HCT116 (cell line): ENCODE results near the gene FAT2. TPM values are rescaled to one million over a fixed set of nuclear protein-coding genes. Genes with fewer than 3 reads are reported as not detected.

Source experiments
- ATAC-seq: fragments of 200-7000 bp; cut with Tn5 transposase; 2 replicates; pipeline ENCODE4 v1.9.1; 2020; ENCODE audit warnings: mild to moderate bottlenecking, moderate library complexity
- BruUV-seq: library from RNA; stranded (reverse); fragments of 400-500 nt; replicated peaks from 2 replicates; lab custom pipeline; 2021; lab: Mats Ljungman, UMichigan
- CTCF ChIA-PET: fragments of 300-600 bp; sonication (Branson Sonifier 250); formaldehyde crosslinking; loops from one replicate; lab custom pipeline; 2021; ENCODE audit warnings: antibody characterized with exemption; lab: Charles Lee
- POLR2A ChIA-PET: fragments of 300-600, 350-600 bp; sonication (Branson Sonifier 250); formaldehyde crosslinking; loops from one replicate; lab custom pipeline; 2021; ENCODE audit warnings: antibody characterized with exemption; lab: Charles Lee
- RAD21 ChIA-PET, 2 experiments: fragments of 300-600 bp; sonication (Branson Sonifier 250); formaldehyde crosslinking; loops; one replicate each; lab custom pipeline; 2023; ENCODE audit warnings: low total read pairs in 2 of 2; ENCODE audit not compliant: uncharacterized antibody in 2 of 2, unreplicated experiment in 2 of 2, low non-redundant PET in 1 of 2; lab: Charles Lee
- DNase-seq: peaks from one replicate; pipeline ENCODE4 v3.0.0-alpha.2; 2010; ENCODE audit warnings: low read depth, low spot score
- H2AFZ ChIP-seq: fragments of 200-600 bp; shearing (Covaris generic), sonication (generic); 2 replicates; pipeline ENCODE4 v1.6.1; 2017; ENCODE audit warnings: low read depth, mixed run types, mixed read lengths, antibody characterized with exemption, low read length; ENCODE audit not compliant: poor library complexity, severe bottlenecking
- H3K27ac ChIP-seq: 2 replicates; pipeline ENCODE4 v1.5.1; 2012; ENCODE audit warnings: low read depth, low read length
- H3K27me3 ChIP-seq: fragments of 200-600 bp; sonication (generic); 2 replicates; pipeline ENCODE4 v1.6.1; 2016; ENCODE audit warnings: mixed run types, low read length, mixed read lengths; ENCODE audit not compliant: insufficient read depth
- H3K36me3 ChIP-seq, 2 experiments: fragments of 200-500 bp in 1 of 2; fragments of 200-600 bp in 1 of 2; sonication (Bioruptor generic) in 1 of 2; sonication (generic) in 1 of 2; 2 replicates each; pipeline versions ENCODE4 v1.5.1 to v1.6.1; 2014 to 2016; ENCODE audit warnings: low read length in 2 of 2, inconsistent platforms in 1 of 2, mixed read lengths in 1 of 2, mixed run types in 1 of 2; ENCODE audit not compliant: insufficient read depth in 2 of 2, control insufficient read depth in 1 of 2
- H3K4me1 ChIP-seq, 2 experiments: fragments of 200-600 bp in 1 of 2; sonication (generic) in 1 of 2; 2 replicates each; pipeline versions ENCODE4 v1.5.1 to v1.6.1; 2012 to 2017; ENCODE audit warnings: low read length in 2 of 2, inconsistent platforms in 1 of 2, mild to moderate bottlenecking in 1 of 2, mixed read lengths in 1 of 2, mixed run types in 1 of 2, moderate library complexity in 1 of 2; ENCODE audit not compliant: insufficient read depth in 2 of 2, control insufficient read depth in 1 of 2
- H3K4me2 ChIP-seq: fragments of 200-600 bp; sonication (generic); 2 replicates; pipeline ENCODE4 v1.6.1; 2017; ENCODE audit warnings: mixed run types, low read length, mixed read lengths
- H3K4me3 ChIP-seq, 2 experiments: fragments of 200-600 bp in 1 of 2; sonication (generic) in 1 of 2; replicated peaks in 1 of 2; 2 replicates each; pipeline ENCODE4 v1.5.1; 2011 to 2016; ENCODE audit warnings: low read length in 2 of 2, control low read depth in 1 of 2, low read depth in 1 of 2, mild to moderate bottlenecking in 1 of 2, mixed read lengths in 1 of 2, mixed run types in 1 of 2
- H3K79me2 ChIP-seq: fragments of 200-600 bp; sonication (generic); 2 replicates; pipeline ENCODE4 v1.6.1; 2017; ENCODE audit warnings: mild to moderate bottlenecking, mixed run types, low read length, moderate library complexity, mixed read lengths; ENCODE audit not compliant: insufficient read depth
- H3K9ac ChIP-seq: fragments of 200-600 bp; sonication (generic); 2 replicates; pipeline ENCODE4 v1.6.1; 2016; ENCODE audit warnings: low read length, mixed read lengths
- H3K9me2 ChIP-seq: fragments of 200-600 bp; sonication (generic), shearing (Covaris generic); 2 replicates; pipeline ENCODE4 v1.6.1; 2017; ENCODE audit warnings: mixed run types, mild to moderate bottlenecking, moderate library complexity; ENCODE audit not compliant: insufficient read depth
- H3K9me3 ChIP-seq, 2 experiments: fragments of 200-500 bp in 1 of 2; fragments of 200-600 bp in 1 of 2; sonication (Bioruptor generic) in 1 of 2; sonication (generic) in 1 of 2; 2 replicates each; pipeline ENCODE4 v1.6.1; 2014 to 2017; ENCODE audit warnings: low read length in 2 of 2, mixed read lengths in 2 of 2, inconsistent platforms in 1 of 2, low read depth in 1 of 2, mild to moderate bottlenecking in 1 of 2, mixed run types in 1 of 2, moderate library complexity in 1 of 2; ENCODE audit not compliant: control insufficient read depth in 1 of 2, insufficient read depth in 1 of 2
- H4K20me1 ChIP-seq: fragments of 200-600 bp; sonication (generic), shearing (Covaris generic); 2 replicates; pipeline ENCODE4 v1.6.1; 2017; ENCODE audit warnings: mixed run types, mild to moderate bottlenecking, moderate library complexity; ENCODE audit not compliant: insufficient read depth
- ELF1 ChIP-seq: IDR thresholded peaks from 2 replicates; pipeline ENCODE4 v1.6.1; 2012; ENCODE audit warnings: low read depth, borderline replicate concordance
- POLR2A ChIP-seq: IDR thresholded peaks from 2 replicates; pipeline ENCODE4 v1.7.0; 2011; ENCODE audit warnings: borderline replicate concordance; ENCODE audit not compliant: insufficient read depth, insufficient read length; ENCODE audit errors: extremely low read depth
- POLR2AphosphoS5 ChIP-seq: IDR thresholded peaks from 2 replicates; pipeline ENCODE4 v1.6.1; 2011; ENCODE audit warnings: mild to moderate bottlenecking, low read depth, low read length, moderate library complexity
- SP1 ChIP-seq: IDR thresholded peaks from 2 replicates; pipeline ENCODE4 v1.6.1; 2012; ENCODE audit warnings: low read depth
- YY1 ChIP-seq: IDR thresholded peaks from 2 replicates; pipeline ENCODE4 v1.6.1; 2011; ENCODE audit warnings: low read length, low read depth, moderate library complexity, mild to moderate bottlenecking; ENCODE audit not compliant: insufficient replicate concordance; ENCODE audit errors: extremely low read depth
- ZNF274 ChIP-seq: fragments of 200-500 bp; sonication (Bioruptor generic); IDR thresholded peaks from 2 replicates; pipeline ENCODE4 v1.6.1; 2014; ENCODE audit warnings: mild to moderate bottlenecking, low read depth, low read length, inconsistent platforms
- intact Hi-C: fragments of 100-400 bp; cut with micrococcal nuclease; formaldehyde crosslinking; loops from 2 replicates; pipeline ENCODE4 v1.10.0; 2022
- total RNA-seq: library from RNA; stranded (reverse); gene quantifications from one replicate; pipeline ENCODE4 v1.2.1, GENCODE V29; 2021; ENCODE audit not compliant: unreplicated experiment
- TF ChIP-seq, protein P1 (sequence below): IDR thresholded peaks from 2 replicates; pipeline ENCODE4 v1.6.1; 2011; ENCODE audit warnings: mild to moderate bottlenecking, low read length, moderate library complexity; ENCODE audit not compliant: insufficient replicate concordance; ENCODE audit errors: extremely low read depth
- TF ChIP-seq, protein P2 (sequence below), 3 experiments: fragments of 200-600 bp in 1 of 3; sonication (generic) in 1 of 3; IDR thresholded peaks in 2 of 3; conservative IDR thresholded peaks in 1 of 3; 2 replicates each; pipeline ENCODE4 v1.5.1; 2012 to 2017; ENCODE audit warnings: low read depth in 2 of 3, low read length in 2 of 3, antibody characterized with exemption in 1 of 3, borderline replicate concordance in 1 of 3, control low read depth in 1 of 3, mild to moderate bottlenecking in 1 of 3, mixed read lengths in 1 of 3, mixed run types in 1 of 3, moderate library complexity in 1 of 3; ENCODE audit not compliant: insufficient read depth in 1 of 3
- TF ChIP-seq, protein P3 (sequence below): IDR thresholded peaks from 2 replicates; pipeline ENCODE4 v1.6.1; 2012; ENCODE audit warnings: low read depth
- TF ChIP-seq, protein P4 (sequence below): IDR thresholded peaks from 2 replicates; pipeline ENCODE4 v1.6.1; 2012

FAT2 gene
- total RNA-seq, 1 experiment from 2014 or later, result 0.05 TPM

DNA sequence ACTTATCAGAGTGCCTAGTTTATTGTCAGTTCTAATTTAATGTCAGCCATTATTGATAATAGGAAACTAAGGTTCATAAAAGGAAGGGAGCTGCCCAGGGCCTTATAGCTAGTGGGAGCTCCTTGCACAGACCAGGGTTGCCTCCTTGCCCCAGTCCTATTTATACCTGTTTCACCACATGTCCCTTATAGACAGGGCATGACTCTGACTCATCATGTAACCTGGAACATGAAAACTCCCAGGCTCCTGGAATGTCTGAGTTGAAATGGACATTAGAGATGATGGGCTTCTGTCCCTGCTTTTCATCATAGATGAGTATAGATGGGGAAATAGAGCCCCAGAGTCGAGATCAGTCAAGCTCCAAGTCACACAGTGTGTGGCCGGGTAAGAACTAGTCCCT is 21.1 kb downstream of the FAT2 start (continued):
- TF ChIP-seq, protein P1, sequence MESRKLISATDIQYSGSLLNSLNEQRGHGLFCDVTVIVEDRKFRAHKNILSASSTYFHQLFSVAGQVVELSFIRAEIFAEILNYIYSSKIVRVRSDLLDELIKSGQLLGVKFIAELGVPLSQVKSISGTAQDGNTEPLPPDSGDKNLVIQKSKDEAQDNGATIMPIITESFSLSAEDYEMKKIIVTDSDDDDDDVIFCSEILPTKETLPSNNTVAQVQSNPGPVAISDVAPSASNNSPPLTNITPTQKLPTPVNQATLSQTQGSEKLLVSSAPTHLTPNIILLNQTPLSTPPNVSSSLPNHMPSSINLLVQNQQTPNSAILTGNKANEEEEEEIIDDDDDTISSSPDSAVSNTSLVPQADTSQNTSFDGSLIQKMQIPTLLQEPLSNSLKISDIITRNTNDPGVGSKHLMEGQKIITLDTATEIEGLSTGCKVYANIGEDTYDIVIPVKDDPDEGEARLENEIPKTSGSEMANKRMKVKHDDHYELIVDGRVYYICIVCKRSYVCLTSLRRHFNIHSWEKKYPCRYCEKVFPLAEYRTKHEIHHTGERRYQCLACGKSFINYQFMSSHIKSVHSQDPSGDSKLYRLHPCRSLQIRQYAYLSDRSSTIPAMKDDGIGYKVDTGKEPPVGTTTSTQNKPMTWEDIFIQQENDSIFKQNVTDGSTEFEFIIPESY, result no peak
- TF ChIP-seq, all 23 proteins: peak for 2

DNA sequence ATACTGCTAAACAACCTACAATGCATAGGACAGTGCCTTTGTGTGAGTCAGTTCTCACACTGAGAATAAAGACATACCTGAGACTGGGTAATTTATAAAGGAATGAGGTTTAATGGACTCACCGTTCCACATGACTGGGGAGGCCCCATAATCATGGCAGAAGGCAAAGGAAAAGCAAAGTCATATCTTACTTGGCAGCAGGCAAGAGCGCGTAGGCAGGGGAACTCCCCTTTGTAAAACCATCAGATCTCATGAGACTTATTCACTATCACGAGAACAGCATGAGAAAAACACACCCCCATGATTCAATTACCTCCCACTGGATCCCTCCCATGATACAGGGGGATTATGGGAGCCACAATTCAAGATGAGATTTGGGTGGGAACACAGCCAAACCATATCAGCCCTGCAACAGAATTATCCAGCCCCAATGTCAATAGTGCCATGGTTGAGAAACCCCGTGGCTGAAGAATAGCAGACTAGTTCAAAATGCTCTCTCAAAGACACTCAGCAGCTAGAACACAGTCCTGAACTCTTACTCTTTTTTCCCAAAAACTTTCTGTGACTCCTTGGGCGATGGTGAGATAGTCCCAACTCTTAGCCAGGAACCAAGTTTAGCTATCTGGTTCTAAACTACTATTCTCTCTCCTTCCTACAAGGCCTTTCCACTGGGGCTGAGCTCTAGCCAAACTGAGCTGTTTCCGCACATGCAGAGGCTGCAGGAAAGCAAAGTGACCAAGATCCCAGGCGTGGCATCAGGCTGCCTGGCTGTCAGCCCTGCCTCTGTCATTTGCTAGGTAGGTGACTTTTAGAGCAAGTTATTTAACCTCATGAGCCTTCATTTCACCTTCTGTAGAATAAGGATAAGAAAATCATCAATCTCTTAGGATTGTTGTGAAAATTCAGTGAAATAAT is 21.7 kb downstream of the FAT2 start:
- H4K20me1 ChIP-seq, result no peaks in the 10 kb centered on the region
- no peak for TF ChIP-seq POLR2A
- no peak for TF ChIP-seq YY1
- TF ChIP-seq SP1, result no peak
- TF ChIP-seq, protein P1, result no peak
- TF ChIP-seq, protein P2, sequence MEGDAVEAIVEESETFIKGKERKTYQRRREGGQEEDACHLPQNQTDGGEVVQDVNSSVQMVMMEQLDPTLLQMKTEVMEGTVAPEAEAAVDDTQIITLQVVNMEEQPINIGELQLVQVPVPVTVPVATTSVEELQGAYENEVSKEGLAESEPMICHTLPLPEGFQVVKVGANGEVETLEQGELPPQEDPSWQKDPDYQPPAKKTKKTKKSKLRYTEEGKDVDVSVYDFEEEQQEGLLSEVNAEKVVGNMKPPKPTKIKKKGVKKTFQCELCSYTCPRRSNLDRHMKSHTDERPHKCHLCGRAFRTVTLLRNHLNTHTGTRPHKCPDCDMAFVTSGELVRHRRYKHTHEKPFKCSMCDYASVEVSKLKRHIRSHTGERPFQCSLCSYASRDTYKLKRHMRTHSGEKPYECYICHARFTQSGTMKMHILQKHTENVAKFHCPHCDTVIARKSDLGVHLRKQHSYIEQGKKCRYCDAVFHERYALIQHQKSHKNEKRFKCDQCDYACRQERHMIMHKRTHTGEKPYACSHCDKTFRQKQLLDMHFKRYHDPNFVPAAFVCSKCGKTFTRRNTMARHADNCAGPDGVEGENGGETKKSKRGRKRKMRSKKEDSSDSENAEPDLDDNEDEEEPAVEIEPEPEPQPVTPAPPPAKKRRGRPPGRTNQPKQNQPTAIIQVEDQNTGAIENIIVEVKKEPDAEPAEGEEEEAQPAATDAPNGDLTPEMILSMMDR (IDR thresholded peaks at IDR 0.05 in 2 of 3, conservative IDR thresholded peaks at IDR 0.05 in 1 of 3; ENCODE audit: borderline replicate concordance in 1 of 3, insufficient read depth in 1 of 3, low read depth in 2 of 3, low read length in 2 of 3), result no peak
- no peak for TF ChIP-seq POLR2AphosphoS5
- no peak for TF ChIP-seq ZNF274
- no peak for TF ChIP-seq ELF1
- TF ChIP-seq, protein P3, sequence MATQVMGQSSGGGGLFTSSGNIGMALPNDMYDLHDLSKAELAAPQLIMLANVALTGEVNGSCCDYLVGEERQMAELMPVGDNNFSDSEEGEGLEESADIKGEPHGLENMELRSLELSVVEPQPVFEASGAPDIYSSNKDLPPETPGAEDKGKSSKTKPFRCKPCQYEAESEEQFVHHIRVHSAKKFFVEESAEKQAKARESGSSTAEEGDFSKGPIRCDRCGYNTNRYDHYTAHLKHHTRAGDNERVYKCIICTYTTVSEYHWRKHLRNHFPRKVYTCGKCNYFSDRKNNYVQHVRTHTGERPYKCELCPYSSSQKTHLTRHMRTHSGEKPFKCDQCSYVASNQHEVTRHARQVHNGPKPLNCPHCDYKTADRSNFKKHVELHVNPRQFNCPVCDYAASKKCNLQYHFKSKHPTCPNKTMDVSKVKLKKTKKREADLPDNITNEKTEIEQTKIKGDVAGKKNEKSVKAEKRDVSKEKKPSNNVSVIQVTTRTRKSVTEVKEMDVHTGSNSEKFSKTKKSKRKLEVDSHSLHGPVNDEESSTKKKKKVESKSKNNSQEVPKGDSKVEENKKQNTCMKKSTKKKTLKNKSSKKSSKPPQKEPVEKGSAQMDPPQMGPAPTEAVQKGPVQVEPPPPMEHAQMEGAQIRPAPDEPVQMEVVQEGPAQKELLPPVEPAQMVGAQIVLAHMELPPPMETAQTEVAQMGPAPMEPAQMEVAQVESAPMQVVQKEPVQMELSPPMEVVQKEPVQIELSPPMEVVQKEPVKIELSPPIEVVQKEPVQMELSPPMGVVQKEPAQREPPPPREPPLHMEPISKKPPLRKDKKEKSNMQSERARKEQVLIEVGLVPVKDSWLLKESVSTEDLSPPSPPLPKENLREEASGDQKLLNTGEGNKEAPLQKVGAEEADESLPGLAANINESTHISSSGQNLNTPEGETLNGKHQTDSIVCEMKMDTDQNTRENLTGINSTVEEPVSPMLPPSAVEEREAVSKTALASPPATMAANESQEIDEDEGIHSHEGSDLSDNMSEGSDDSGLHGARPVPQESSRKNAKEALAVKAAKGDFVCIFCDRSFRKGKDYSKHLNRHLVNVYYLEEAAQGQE, result no peak
- TF ChIP-seq, protein P4, sequence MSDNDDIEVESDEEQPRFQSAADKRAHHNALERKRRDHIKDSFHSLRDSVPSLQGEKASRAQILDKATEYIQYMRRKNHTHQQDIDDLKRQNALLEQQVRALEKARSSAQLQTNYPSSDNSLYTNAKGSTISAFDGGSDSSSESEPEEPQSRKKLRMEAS, result no peak
- TF ChIP-seq, all 23 proteins: peak for 0
- intact Hi-C loops, result no loop called here
- H3K79me2 ChIP-seq, result no peaks in the 10 kb centered on the region
- no peaks in the 10 kb centered on the region for H3K9me2 ChIP-seq
- peak overlapping the region; percentile 73 for H3K4me2 ChIP-seq
- POLR2A ChIA-PET, result no interaction called here
- CTCF ChIA-PET, result no interaction called here
- H3K9ac ChIP-seq, result no peak overlapping the region
- H3K4me3 ChIP-seq, result no peak overlapping the region
- no peaks in the 10 kb centered on the region for H3K9me3 ChIP-seq
- no peaks in the 10 kb centered on the region for H3K36me3 ChIP-seq
- RAD21 ChIA-PET, result no interaction called here
- ATAC-seq, result no peak
- no peaks in the 10 kb centered on the region for H3K27me3 ChIP-seq
- no peak overlapping the region for H3K27ac ChIP-seq
- H3K4me1 ChIP-seq, result peaks cover 24 to 32% of the 10 kb centered on the region in 2 experiments
- no TSS peak for BruUV-seq
- DNase-seq, result no peak
- H2AFZ ChIP-seq, result no peak overlapping the region
